GM23248 (cell line): ENCODE measurements around the gene ASPHD2. TPM values are rescaled to one million over a fixed set of nuclear protein-coding genes. Genes with fewer than 3 reads are reported as not detected.

Experiments
- DNase-seq: peaks from one replicate; pipeline ENCODE4 v3.0.0-alpha.2; 2015
- H2AFZ ChIP-seq: fragments of 200-600 bp; sonication (generic); 2 replicates; pipeline ENCODE4 v1.6.1; 2016; ENCODE audit warnings: antibody characterized with exemption
- H3F3A ChIP-seq: fragments of 200-600 bp; sonication (generic); 2 replicates; pipeline ENCODE4 v1.6.1; 2016; ENCODE audit warnings: mild to moderate bottlenecking, antibody characterized with exemption, mixed run types; ENCODE audit not compliant: insufficient read depth
- H3K27ac ChIP-seq: fragments of 200-600 bp; sonication (generic); 2 replicates; pipeline ENCODE4 v1.5.1; 2016; ENCODE audit warnings: mild to moderate bottlenecking
- H3K27me3 ChIP-seq: fragments of 200-600 bp; sonication (generic); replicated peaks from 2 replicates; pipeline ENCODE4 v1.6.1; 2016; ENCODE audit warnings: mild to moderate bottlenecking; ENCODE audit not compliant: insufficient read depth
- H3K36me3 ChIP-seq: fragments of 200-600 bp; sonication (generic); 2 replicates; pipeline ENCODE4 v1.6.1; 2016; ENCODE audit warnings: low read depth, mild to moderate bottlenecking
- H3K4me1 ChIP-seq: fragments of 200-600 bp; sonication (generic); 2 replicates; pipeline ENCODE4 v1.6.1; 2016; ENCODE audit warnings: mild to moderate bottlenecking; ENCODE audit not compliant: insufficient read depth
- H3K4me2 ChIP-seq: fragments of 200-600 bp; sonication (generic); one replicate; pipeline ENCODE4 v1.6.1; 2016; ENCODE audit warnings: mild to moderate bottlenecking; ENCODE audit not compliant: unreplicated experiment
- H3K4me3 ChIP-seq: fragments of 200-600 bp; sonication (generic); 2 replicates; pipeline ENCODE4 v1.5.1; 2016; ENCODE audit warnings: mild to moderate bottlenecking
- H3K79me2 ChIP-seq: fragments of 200-600 bp; sonication (generic); 2 replicates; pipeline ENCODE4 v1.6.1; 2016; ENCODE audit warnings: mild to moderate bottlenecking; ENCODE audit not compliant: insufficient read depth
- H3K9ac ChIP-seq: fragments of 200-600 bp; sonication (generic); 2 replicates; pipeline ENCODE4 v1.6.1; 2016; ENCODE audit warnings: mild to moderate bottlenecking
- H3K9me2 ChIP-seq: fragments of 200-600 bp; sonication (generic); 2 replicates; pipeline ENCODE4 v1.6.1; 2016; ENCODE audit warnings: mixed run types, mild to moderate bottlenecking, moderate library complexity; ENCODE audit not compliant: insufficient read depth
- H3K9me3 ChIP-seq: fragments of 200-600 bp; sonication (generic); one replicate; pipeline ENCODE4 v1.6.1; 2017; ENCODE audit warnings: low read depth
- H4K20me1 ChIP-seq: fragments of 200-600 bp; sonication (generic); 2 replicates; pipeline ENCODE4 v1.6.0; 2016; ENCODE audit not compliant: insufficient read depth
- EZH2 ChIP-seq: fragments of 200-600 bp; sonication (generic); IDR thresholded peaks from 2 replicates; pipeline ENCODE4 v1.6.1; 2018; ENCODE audit warnings: antibody characterized with exemption, mild to moderate bottlenecking; ENCODE audit not compliant: insufficient read depth, poor library complexity, severe bottlenecking
- EZH2phosphoT487 ChIP-seq: fragments of 200-600 bp; sonication (generic); IDR thresholded peaks from 2 replicates; pipeline ENCODE4 v1.6.1; 2018; ENCODE audit warnings: antibody characterized with exemption, moderate library complexity, mild to moderate bottlenecking, low read depth; ENCODE audit not compliant: insufficient read depth
- WGBS, 2 experiments: methylation state at CpG; one replicate each; pipeline ENCODE4 v1.1.6; 2015 to 2017; ENCODE audit warnings: low lambda C conversion rate in 2 of 2, low coverage in 1 of 2; ENCODE audit errors: missing lambda C conversion rate in 2 of 2; 5-methylcytosine and 5-hydroxymethylcytosine counted together
- in situ Hi-C: fragments of 300-500 bp; cut with MboI; formaldehyde crosslinking; loops from 2 replicates; pipeline ENCODE4 v1.15.0; 2020
- polyA plus RNA-seq: library from polyadenylated mRNA; unstranded; fragments of >200 nt; fragmentation: Nextera tagmentation; extraction: Ambion mirVana; gene quantifications from 2 replicates; pipeline ENCODE4 v1.2.1, GENCODE V29; 2016
- total RNA-seq: library from RNA; depleted of rRNA; stranded (reverse); fragments of >200 nt; shearing (Covaris generic); gene quantifications from 2 replicates; pipeline ENCODE4 v1.2.3, GENCODE V29; 2014

Gene ASPHD2
- total and polyA plus RNA-seq, 2 experiments from 2014 or later = 0.73 to 1.8 TPM

GRCh38 chr22:26445577-26446275, 16.7 kb downstream of the ASPHD2 start:
- H3F3A ChIP-seq = no peaks in the 10 kb centered on the region
- H3K9me2 ChIP-seq = no peaks in the 10 kb centered on the region
- WGBS, 2 experiments = 86% methylated on average over 15 of the region's 15 CpGs
- in situ Hi-C loops = no loop called here
- no peaks in the 10 kb centered on the region for H3K27me3 ChIP-seq
- no peak overlapping the region for H3K27ac ChIP-seq
- H3K4me2 ChIP-seq = no peak overlapping the region
- H2AFZ ChIP-seq = no peak overlapping the region
- no peak for TF ChIP-seq EZH2
- TF ChIP-seq EZH2phosphoT487 = no peak
- no peaks in the 10 kb centered on the region for H3K4me1 ChIP-seq
- DNase-seq = no peak
- H3K9ac ChIP-seq = no peak overlapping the region
- H4K20me1 ChIP-seq = no peaks in the 10 kb centered on the region
- no peaks in the 10 kb centered on the region for H3K36me3 ChIP-seq
- H3K9me3 ChIP-seq = no peaks in the 10 kb centered on the region
- no peak overlapping the region for H3K4me3 ChIP-seq
- no peaks in the 10 kb centered on the region for H3K79me2 ChIP-seq

GRCh38 chr22:26446808-26447515, 17.9 kb downstream of the ASPHD2 start:
- H2AFZ ChIP-seq = no peak overlapping the region
- in situ Hi-C loops = no loop called here
- H3K4me3 ChIP-seq = no peak overlapping the region
- WGBS, 2 experiments = 81 to 84% methylated on average over 16 to 17 of the region's 17 CpGs
- H3K9me2 ChIP-seq = no peaks in the 10 kb centered on the region
- H3K27me3 ChIP-seq = no peaks in the 10 kb centered on the region
- H3K4me2 ChIP-seq = no peak overlapping the region
- no peak overlapping the region for H3K9ac ChIP-seq
- no peaks in the 10 kb centered on the region for H3F3A ChIP-seq
- no peak overlapping the region for H3K27ac ChIP-seq
- no peak for TF ChIP-seq EZH2phosphoT487
- TF ChIP-seq EZH2 = no peak
- H3K9me3 ChIP-seq = no peaks in the 10 kb centered on the region
- no peak for DNase-seq
- H4K20me1 ChIP-seq = no peaks in the 10 kb centered on the region
- no peaks in the 10 kb centered on the region for H3K4me1 ChIP-seq
- no peaks in the 10 kb centered on the region for H3K36me3 ChIP-seq
- H3K79me2 ChIP-seq = no peaks in the 10 kb centered on the region

- Histone ChIP-seq H3K27me3 (no peaks in the 10 kb centered on the region), H2AFZ (no peak overlapping the region), H3K4me3 (no peak overlapping the region), H3K79me2 (no peaks in the 10 kb centered on the region), H3K36me3 (no peaks in the 10 kb centered on the region), H3K4me2 (no peak overlapping the region), H3F3A (no peaks in the 10 kb centered on the region), H3K9ac (no peak overlapping the region), H3K9me2 (no peaks in the 10 kb centered on the region), H4K20me1 (no peaks in the 10 kb centered on the region), H3K27ac (no peak overlapping the region), H3K4me1 (no peaks in the 10 kb centered on the region), H3K9me3 (no peaks in the 10 kb centered on the region)
- no peak for DNase-seq
- no peak for TF ChIP-seq EZH2phosphoT487
- no peak for TF ChIP-seq EZH2
- 75 to 76% methylated on average over 15 of the region's 15 CpGs for WGBS, 2 experiments
- in situ Hi-C loops = no loop called here
These were observed 18.7 kb downstream of the ASPHD2 start for GRCh38 chr22:26447584-26448329.

- Histone ChIP-seq H3K9me2 (no peaks in the 10 kb centered on the region), H3K4me3 (no peak overlapping the region), H3K79me2 (no peaks in the 10 kb centered on the region), H3K9me3 (no peaks in the 10 kb centered on the region), H3K4me2 (no peak overlapping the region), H3K27ac (no peak overlapping the region), H3K27me3 (no peaks in the 10 kb centered on the region), H4K20me1 (no peaks in the 10 kb centered on the region), H3K4me1 (no peaks in the 10 kb centered on the region), H3F3A (no peaks in the 10 kb centered on the region), H3K9ac (no peak overlapping the region), H3K36me3 (no peaks in the 10 kb centered on the region), H2AFZ (no peak overlapping the region)
- WGBS, 2 experiments = 71 to 72% methylated on average over 5 of the region's 5 CpGs
- no peak for TF ChIP-seq EZH2
- no peak for TF ChIP-seq EZH2phosphoT487
- in situ Hi-C loops = no loop called here
- no peak for DNase-seq
These were observed 19.3 kb downstream of the ASPHD2 start for GRCh38 chr22:26448334-26448733.
